HepG2 (cell line): ENCODE data around the gene RCOR1. TPM values are rescaled to one million over a fixed set of nuclear protein-coding genes. Genes with fewer than 3 reads are reported as not detected.

Experiments
- CHD2 ChIP-seq: IDR thresholded peaks from 2 replicates; pipeline ENCODE4 v1.6.1; 2011; ENCODE audit warnings: low read depth, low read length, improper control_type of control experiment
- DMAP1 ChIP-seq: IDR thresholded peaks from 2 replicates; pipeline ENCODE4 v1.6.1; 2016
- EED ChIP-seq: sonication (generic); formaldehyde crosslinking; IDR thresholded peaks from 2 replicates; pipeline ENCODE4 v1.5.0; 2020; ENCODE audit warnings: mild to moderate bottlenecking, missing genetic modification reagents
- ELF3 ChIP-seq: IDR thresholded peaks from 2 replicates; pipeline ENCODE4 v1.6.1; 2016; ENCODE audit warnings: missing genetic modification reagents, missing compliant biosample characterization
- GATAD2A ChIP-seq: IDR thresholded peaks from 2 replicates; pipeline ENCODE4 v1.6.1; 2016
- HHEX ChIP-seq: IDR thresholded peaks from 2 replicates; pipeline ENCODE4 v1.6.1; 2016; ENCODE audit warnings: control low read depth
- HMGXB4 ChIP-seq, 2 experiments: sonication (generic) in 1 of 2; formaldehyde crosslinking in 1 of 2; IDR thresholded peaks; 2 replicates each; pipeline versions ENCODE4 v1.4.0 to v1.6.1; 2018 to 2020; ENCODE audit warnings: missing genetic modification reagents in 2 of 2, borderline replicate concordance in 1 of 2, low read depth in 1 of 2, mild to moderate bottlenecking in 1 of 2, missing biosample characterization in 1 of 2
- KAT8 ChIP-seq: IDR thresholded peaks from 2 replicates; pipeline ENCODE4 v1.6.1; 2016; ENCODE audit warnings: missing genetic modification reagents, missing compliant biosample characterization
- MED1 ChIP-seq: sonication (generic); formaldehyde crosslinking; IDR thresholded peaks from 2 replicates; pipeline ENCODE4 v1.4.0; 2020; ENCODE audit warnings: missing genetic modification reagents
- MED13 ChIP-seq: sonication (generic); formaldehyde crosslinking; IDR thresholded peaks from 2 replicates; pipeline ENCODE4 v1.5.0; 2020; ENCODE audit warnings: missing genetic modification reagents
- PCBP2 ChIP-seq: fragments of 200-400 bp; formaldehyde crosslinking; optimal IDR thresholded peaks from 2 replicates; pipeline ENCODE3; 2018; ENCODE audit warnings: low read length, low read depth; ENCODE audit not compliant: poor library complexity, severe bottlenecking
- POGK ChIP-seq: sonication (generic); formaldehyde crosslinking; conservative IDR thresholded peaks from 2 replicates; pipeline ENCODE4 v1.8.0; 2022; ENCODE audit warnings: mild to moderate bottlenecking, moderate library complexity, missing genetic modification reagents
- SALL2 ChIP-seq: sonication (generic); formaldehyde crosslinking; IDR thresholded peaks from 2 replicates; pipeline ENCODE4 v1.8.1; 2023; ENCODE audit warnings: mild to moderate bottlenecking, missing genetic modification reagents, inconsistent platforms
- SMC3 ChIP-seq: IDR thresholded peaks from 2 replicates; pipeline ENCODE4 v1.6.1; 2011; ENCODE audit warnings: low read length, improper control_type of control experiment
- SOX13 ChIP-seq, 3 experiments: fragments of 450-650 bp in 1 of 3; sonication (generic) in 1 of 3; formaldehyde crosslinking in 1 of 3; IDR thresholded peaks in 2 of 3; conservative IDR thresholded peaks in 1 of 3; 2 replicates each; pipeline versions ENCODE4 v1.5.0 to v1.6.1; 2016 to 2020; ENCODE audit warnings: antibody characterized with exemption in 1 of 3, mild to moderate bottlenecking in 1 of 3, missing compliant biosample characterization in 1 of 3, missing genetic modification reagents in 1 of 3, moderate library complexity in 1 of 3
- STAG1 ChIP-seq: sonication (generic); formaldehyde crosslinking; IDR thresholded peaks from 2 replicates; pipeline ENCODE4 v1.4.0; 2020; ENCODE audit warnings: missing genetic modification reagents
- TCF7 ChIP-seq: sonication (generic); IDR thresholded peaks from 2 replicates; pipeline ENCODE4 v1.6.1; 2016; ENCODE audit warnings: antibody characterized with exemption, low read depth
- XRCC5 ChIP-seq: fragments of 200-400 bp; formaldehyde crosslinking; optimal IDR thresholded peaks from 2 replicates; pipeline ENCODE3; 2017; ENCODE audit warnings: mild to moderate bottlenecking, low read length
- YEATS4 ChIP-seq: sonication (generic); formaldehyde crosslinking; IDR thresholded peaks from 2 replicates; pipeline ENCODE4 v1.4.0; 2020; ENCODE audit warnings: missing genetic modification reagents, borderline replicate concordance
- ZBTB39 ChIP-seq: sonication (generic); formaldehyde crosslinking; IDR thresholded peaks from 2 replicates; pipeline ENCODE4 v1.5.0; 2020; ENCODE audit warnings: missing genetic modification reagents
- ZNF572 ChIP-seq: sonication (generic); formaldehyde crosslinking; IDR thresholded peaks from 2 replicates; pipeline ENCODE4 v1.5.1; 2020; ENCODE audit warnings: mild to moderate bottlenecking, missing genetic modification reagents
- ZNF607 ChIP-seq: sonication (generic); formaldehyde crosslinking; IDR thresholded peaks from 2 replicates; pipeline ENCODE4 v1.5.1; 2020; ENCODE audit warnings: missing genetic modification reagents, mild to moderate bottlenecking, borderline replicate concordance
- ZNF615 ChIP-seq: sonication (generic); formaldehyde crosslinking; IDR thresholded peaks from 2 replicates; pipeline ENCODE4 v1.5.0; 2020; ENCODE audit warnings: mild to moderate bottlenecking, missing genetic modification reagents, borderline replicate concordance
- polyA plus RNA-seq, 8 experiments: library from polyadenylated mRNA; depleted of rRNA in 3 of 8; stranded (reverse) in 7 of 8; unstranded in 1 of 8; fragments of >200 nt; fragmentation: Illumina TruSeq in 4 of 8; extraction: Trizol in 4 of 8; gene quantifications; 2 replicates each; pipeline versions ENCODE4 v1.2.1 to v1.2.3, GENCODE V29; 2011 to 2016; ENCODE audit warnings: low read depth in 4 of 8, missing spikeins in 1 of 8, mixed read lengths in 1 of 8; ENCODE audit not compliant: insufficient read depth in 1 of 8
- total RNA-seq, 5 experiments: library from RNA; depleted of rRNA; stranded (reverse); fragments of >200 nt; fragmentation: Illumina TruSeq; extraction: Trizol; gene quantifications; 2 replicates each; pipeline ENCODE4 v1.2.3, GENCODE V29; 2016; ENCODE audit warnings: low read depth in 1 of 5

The RCOR1 gene
- total and polyA plus RNA-seq, 2 of the 13 experiments (the other 11 are each of a cell fraction or from before 2014, with no cell fraction given), result 10.2 to 11.1 TPM

- TF ChIP-seq ZBTB39 (CRISPR knock-in tag) (no peak), YEATS4 (CRISPR knock-in tag) (no peak), KAT8 (0 out of 2 replicates have a peak, but pooled peaks have one; percentile 21), GATAD2A (CRISPR knock-in tag) (peak; percentile 18; the same call in 1 of the 2 replicates), HMGXB4 (CRISPR knock-in tag; IDR thresholded peaks at IDR 0.05; ENCODE audit: borderline replicate concordance in 1 of 2, low read depth in 1 of 2) (peak in 1 of 2 experiments; percentile 31; a peak in 1 of 4 replicates), ZNF615 (CRISPR knock-in tag) (no peak), CHD2 (no peak), STAG1 (CRISPR knock-in tag) (peak; percentile 65), MED1 (CRISPR knock-in tag) (0 out of 2 replicates have a peak, but pooled peaks have one; percentile 21), ELF3 (0 out of 2 replicates have a peak, but pooled peaks have one; percentile 21), TCF7 (peak; percentile 66), POGK (CRISPR knock-in tag) (no peak), SALL2 (CRISPR knock-in tag) (no peak), XRCC5 (peak; percentile 69), DMAP1 (CRISPR knock-in tag) (no peak), PCBP2 (no peak), SMC3 (peak; percentile 61), ZNF607 (no peak), MED13 (no peak), ZNF572 (CRISPR knock-in tag) (0 out of 2 replicates have a peak, but pooled peaks have one; percentile 62), SOX13 (IDR thresholded peaks at IDR 0.05) (no peak), SOX13 (CRISPR knock-in tag; conservative IDR thresholded peaks at IDR 0.05 in 1 of 2, IDR thresholded peaks at IDR 0.05 in 1 of 2) (0 out of 4 replicates have a peak, but pooled peaks of 1 of the 2 experiments have one; percentile 39), HHEX (CRISPR knock-in tag) (no peak), EED (CRISPR knock-in tag) (no peak)
These were observed 182.1 kb downstream of the RCOR1 start (continued) for GRCh38 chr14:102774391-102775153.
